WTC11 (cell line): Measurements from ENCODE around the gene OR2V2. TPM values are rescaled to one million over a fixed set of nuclear protein-coding genes. Genes with fewer than 3 reads are reported as not detected.
A peak's percentile ranks its signal among the peaks of the same experiment; 100 is the strongest.

Experiments
- ATAC-seq: fragments of 200-7000 bp; cut with Tn5 transposase; 2 replicates; pipeline ENCODE4 v1.10.0; 2021; ENCODE audit warnings: mild to moderate bottlenecking, moderate library complexity
- CTCF ChIA-PET: fragments of 300-600 bp; sonication (Branson Sonifier 250); formaldehyde crosslinking; loops from one replicate; lab custom pipeline; 2021; ENCODE audit warnings: antibody characterized with exemption; lab: Charles Lee
- POLR2A ChIA-PET: fragments of 350-600 bp; sonication (Branson Sonifier 250); formaldehyde crosslinking; loops from one replicate; lab custom pipeline; 2021; ENCODE audit warnings: antibody characterized with exemption; lab: Charles Lee
- DNase-seq: peaks from one replicate; pipeline ENCODE4 v3.0.0; 2021; ENCODE audit warnings: low spot score
- H3K27ac Mint-ChIP-seq: 2 replicates; pipeline ENCODE4 v1.8.0; 2021; ENCODE audit warnings: mixed read lengths
- H3K27me3 Mint-ChIP-seq: 2 replicates; pipeline ENCODE4 v1.8.0; 2021; ENCODE audit warnings: low read depth, mild to moderate bottlenecking, moderate library complexity, mixed read lengths
- H3K36me3 Mint-ChIP-seq: 2 replicates; pipeline ENCODE4 v1.8.0; 2021; ENCODE audit warnings: mixed read lengths
- H3K4me1 Mint-ChIP-seq: 2 replicates; pipeline ENCODE4 v1.8.0; 2022; ENCODE audit warnings: mixed read lengths
- H3K4me3 Mint-ChIP-seq: 2 replicates; pipeline ENCODE4 v1.8.0; 2021; ENCODE audit warnings: mild to moderate bottlenecking, moderate library complexity, mixed read lengths
- H3K9me3 Mint-ChIP-seq: 2 replicates; pipeline ENCODE4 v1.8.0; 2021; ENCODE audit warnings: mixed read lengths
- ARID4B ChIP-seq: sonication (generic); formaldehyde crosslinking; IDR thresholded peaks from 2 replicates; pipeline ENCODE4 v1.8.0; 2023; ENCODE audit warnings: missing genetic modification reagents, mild to moderate bottlenecking, borderline replicate concordance
- ATF2 ChIP-seq: sonication (generic); formaldehyde crosslinking; IDR thresholded peaks from 2 replicates; pipeline ENCODE4 v1.8.1; 2022; ENCODE audit warnings: low read depth, missing genetic modification reagents, borderline replicate concordance
- CBFB ChIP-seq: sonication (generic); formaldehyde crosslinking; IDR thresholded peaks from 2 replicates; pipeline ENCODE4 v1.8.1; 2022; ENCODE audit warnings: mild to moderate bottlenecking, low read depth, missing genetic modification reagents
- E2F1 ChIP-seq: sonication (generic); formaldehyde crosslinking; IDR thresholded peaks from 2 replicates; pipeline ENCODE4 v1.8.0; 2022; ENCODE audit warnings: mild to moderate bottlenecking, missing genetic modification reagents
- E2F5 ChIP-seq: sonication (generic); formaldehyde crosslinking; IDR thresholded peaks from 2 replicates; pipeline ENCODE4 v1.8.1; 2022; ENCODE audit warnings: mild to moderate bottlenecking, moderate library complexity, missing genetic modification reagents
- ERG ChIP-seq: fragments of 250-450 bp; sonication (Bioruptor Pico); IDR thresholded peaks from 2 replicates; pipeline ENCODE4 v1.8.0; 2021; ENCODE audit warnings: mild to moderate bottlenecking
- ESRRA ChIP-seq: sonication (generic); formaldehyde crosslinking; IDR thresholded peaks from 2 replicates; pipeline ENCODE4 v1.8.1; 2022; ENCODE audit warnings: mild to moderate bottlenecking, missing genetic modification reagents, borderline replicate concordance
- GRHL2 ChIP-seq: fragments of 250-450 bp; sonication (Bioruptor Pico); IDR thresholded peaks from 2 replicates; pipeline ENCODE4 v1.8.0; 2022; ENCODE audit warnings: mild to moderate bottlenecking, moderate library complexity; ENCODE audit not compliant: insufficient replicate concordance, severe bottlenecking
- MLX ChIP-seq: sonication (generic); formaldehyde crosslinking; IDR thresholded peaks from 2 replicates; pipeline ENCODE4 v1.8.1; 2023; ENCODE audit warnings: mild to moderate bottlenecking, missing genetic modification reagents, moderate library complexity
- MYBL2 ChIP-seq: sonication (generic); formaldehyde crosslinking; IDR thresholded peaks from 2 replicates; pipeline ENCODE4 v1.8.1; 2023; ENCODE audit warnings: mild to moderate bottlenecking, moderate library complexity, missing genetic modification reagents
- NR3C1 ChIP-seq: sonication (generic); formaldehyde crosslinking; conservative IDR thresholded peaks from 2 replicates; pipeline ENCODE4 v1.8.1; 2023; ENCODE audit warnings: low read depth, mild to moderate bottlenecking, missing genetic modification reagents
- TCF7 ChIP-seq: sonication (generic); formaldehyde crosslinking; IDR thresholded peaks from 2 replicates; pipeline ENCODE4 v1.8.0; 2022; ENCODE audit warnings: mild to moderate bottlenecking, low read depth, missing genetic modification reagents, moderate library complexity
- TEAD1 ChIP-seq: sonication (generic); formaldehyde crosslinking; IDR thresholded peaks from 2 replicates; pipeline ENCODE4 v1.8.0; 2022; ENCODE audit warnings: mild to moderate bottlenecking, missing genetic modification reagents
- ZBTB21 ChIP-seq: sonication (generic); formaldehyde crosslinking; IDR thresholded peaks from 2 replicates; pipeline ENCODE4 v1.8.1; 2023; ENCODE audit warnings: mild to moderate bottlenecking, missing genetic modification reagents, borderline replicate concordance
- ZNF263 ChIP-seq: sonication (generic); formaldehyde crosslinking; IDR thresholded peaks from 2 replicates; pipeline ENCODE4 v1.8.1; 2022; ENCODE audit warnings: low read depth, mild to moderate bottlenecking, moderate library complexity, missing genetic modification reagents
- ZNF425 ChIP-seq: fragments of 250-450 bp; sonication (Bioruptor Pico); conservative IDR thresholded peaks from 2 replicates; pipeline ENCODE4 v1.9.0; 2021; ENCODE audit warnings: mild to moderate bottlenecking
- total RNA-seq: library from RNA; stranded (reverse); gene quantifications from 3 replicates; pipeline ENCODE4 v1.2.3, GENCODE V29; 2021

The OR2V2 gene
- total RNA-seq, 1 experiment from 2014 or later = not detected

- ChIA-PET CTCF (interaction anchor here (1.0 to 1.5 kb wide), 2 partner anchors 21 to 378 kb away, joined by 3 to 4 read pairs; no protein-coding TSS in a partner anchor), POLR2A (interaction anchor here (1.4 kb wide), 1 partner anchor 44 kb away, joined by 3 read pairs; no protein-coding TSS in a partner anchor)
- no peaks in the 10 kb centered on the region for H3K9me3 Mint-ChIP-seq
- peak; percentile 14 for ATAC-seq
- no peaks in the 10 kb centered on the region for H3K36me3 Mint-ChIP-seq
- DNase-seq = no peak
- H3K27me3 Mint-ChIP-seq = peaks cover 34% of the 10 kb centered on the region
- peaks cover 25% of the 10 kb centered on the region for H3K4me1 Mint-ChIP-seq
- H3K27ac Mint-ChIP-seq = peak overlapping the region; percentile 97; the same call in 1 of the 2 replicates
- H3K4me3 Mint-ChIP-seq = peak overlapping the region; percentile 92
- no peak for TF ChIP-seq NR3C1
- no peak for TF ChIP-seq ZNF425 (CRISPR knock-in tag)
- TF ChIP-seq E2F5 = no peak
- no peak for TF ChIP-seq ERG
- TF ChIP-seq ESRRA (CRISPR knock-in tag) = no peak
- no peak for TF ChIP-seq E2F1
- no peak for TF ChIP-seq GRHL2 (CRISPR knock-in tag)
- no peak for TF ChIP-seq MYBL2
- no peak for TF ChIP-seq CBFB (CRISPR knock-in tag)
- TF ChIP-seq TCF7 (CRISPR knock-in tag) = no peak
- no peak for TF ChIP-seq MLX
- TF ChIP-seq ZNF263 (CRISPR knock-in tag) = no peak
- no peak for TF ChIP-seq ATF2 (CRISPR knock-in tag)
- TF ChIP-seq ZBTB21 (CRISPR knock-in tag) = no peak
- TF ChIP-seq TEAD1 (CRISPR knock-in tag) = no peak
These were observed 16.2 kb downstream of the OR2V2 start for GRCh38 chr5:181163487-181164075.

GRCh38 chr5:181164076-181164952 is 16.9 kb downstream of the OR2V2 start:
- Mint-ChIP-seq H3K27me3 (peaks cover 41% of the 10 kb centered on the region), H3K27ac (peak overlapping the region; percentile 97), H3K36me3 (no peaks in the 10 kb centered on the region), H3K4me1 (peaks cover 29% of the 10 kb centered on the region), H3K4me3 (peak overlapping the region; percentile 92), H3K9me3 (no peaks in the 10 kb centered on the region)
- CTCF ChIA-PET = no interaction called here
- DNase-seq = peak; percentile 60
- peak; percentile 57 for ATAC-seq
- POLR2A ChIA-PET = interaction anchor here (1.4 kb wide), 1 partner anchor 43 kb away, joined by 3 read pairs; no protein-coding TSS in a partner anchor
- TF ChIP-seq ZNF425 (CRISPR knock-in tag) (no peak), ARID4B (CRISPR knock-in tag) (no peak)
